ENCODE results near the gene MDFIC. TPM values are rescaled to one million over a fixed set of nuclear protein-coding genes. Genes with fewer than 3 reads are reported as not detected.

The MDFIC gene
- total and polyA plus RNA-seq, 2 of the 4 experiments (the other 2 are of a cell fraction), result 16.9 to 35.0 TPM

- intact Hi-C loops (cut with micrococcal nuclease) (no loop called here), in situ Hi-C loops (cut with MboI; ENCODE audit: low sequenced_read_pairs) (no loop called here), dilution Hi-C loops (cut with HindIII; ENCODE audit: low sequenced_read_pairs, unreplicated experiment) (no loop called here)
- Histone ChIP-seq H3K23ac (ENCODE audit: low read depth, low read length) (no peak overlapping the region), H3K14ac (replicated peaks; ENCODE audit: low read depth, low read length) (no peak overlapping the region), H3K9ac (ENCODE audit: low read depth, low read length) (no peak overlapping the region), H2BK15ac (ENCODE audit: low read depth, low read length) (no peak overlapping the region), H2BK120ac (ENCODE audit: low read depth, low read length) (no peak overlapping the region), H2BK20ac (ENCODE audit: low read depth, low read length) (no peak overlapping the region), H2AK5ac (ENCODE audit: low read depth, low read length) (no peak overlapping the region), H3K4me3 (ENCODE audit: insufficient read depth, low read depth, low read length) (no peak overlapping the region), H3K36me3 (ENCODE audit: control insufficient read depth, insufficient read depth, low read length) (no peaks in the 10 kb centered on the region), H3K4me1 (ENCODE audit: control insufficient read depth, insufficient read depth, low read length) (peaks cover 1% of the 10 kb centered on the region; the same call in 1 of the 2 replicates), H4K20me1 (ENCODE audit: insufficient read depth, low read length) (no peaks in the 10 kb centered on the region), H3K27ac (ENCODE audit: insufficient read depth, low read length) (no peak overlapping the region), H3K79me1 (ENCODE audit: low read depth in 1 of 2, low read length in 2 of 2) (no peaks in the 10 kb centered on the region), H4K8ac (ENCODE audit: low read depth in 2 of 2, low read length in 2 of 2) (no peak overlapping the region), H3K56ac (ENCODE audit: extremely low read depth, insufficient read depth, low read length) (no peak overlapping the region), H3K27me3 (ENCODE audit: control insufficient read depth, insufficient read depth, low read length) (no peaks in the 10 kb centered on the region), H4K91ac (ENCODE audit: insufficient read depth, low read depth, low read length) (no peak overlapping the region), H2BK5ac (ENCODE audit: low read depth, low read length, poor library complexity, severe bottlenecking) (no peak overlapping the region), H3K9me3 (ENCODE audit: control insufficient read depth, insufficient read depth, low read length) (no peaks in the 10 kb centered on the region), H2AK9ac (replicated peaks; ENCODE audit: low read depth, low read length, poor library complexity) (no peak overlapping the region), H3K4ac (ENCODE audit: low read depth, low read length) (no peak overlapping the region), H2AFZ (replicated peaks; ENCODE audit: low read length, poor library complexity) (no peak overlapping the region), H3K9me1 (ENCODE audit: insufficient read depth, low read length) (no peaks in the 10 kb centered on the region), H3K18ac (ENCODE audit: low read depth, low read length) (no peak overlapping the region), H4K5ac (ENCODE audit: low read depth, low read length) (no peak overlapping the region), H3K4me2 (ENCODE audit: low read depth, low read length) (no peak overlapping the region)
- WGBS, 2 experiments (ENCODE audit: extremely low coverage in 2 of 2, insufficient read length in 1 of 2), result no CpG with 5 or more reads among the region's 1 CpG
- no TSS peak for BruUV-seq (replicated peaks)
- DNase-seq (peak; percentile 81), ATAC-seq (ENCODE audit: low read depth) (peak; percentile 66)
- ChIA-PET CTCF (no interaction called here), POLR2A (ENCODE audit: unreplicated experiment) (no interaction called here)
- no peak for TF ChIP-seq RFX5 (IDR thresholded peaks at IDR 0.05; ENCODE audit: low read depth, low read length)
- TF ChIP-seq MAZ (IDR thresholded peaks at IDR 0.05; ENCODE audit: borderline replicate concordance, low read depth, low read length), result no peak
- TF ChIP-seq MXI1 (IDR thresholded peaks at IDR 0.05; ENCODE audit: borderline replicate concordance, low read depth, low read length), result no peak
- no peak for TF ChIP-seq POLR2A (IDR thresholded peaks at IDR 0.05; ENCODE audit: low read depth, low read length)
- TF ChIP-seq USF2 (IDR thresholded peaks at IDR 0.05; ENCODE audit: low read depth, low read length), result no peak
- no peak for TF ChIP-seq BHLHE40 (IDR thresholded peaks at IDR 0.05; ENCODE audit: low read depth, low read length)
- no peak for TF ChIP-seq CEBPB (IDR thresholded peaks at IDR 0.05; ENCODE audit: low read depth, low read length)
- no peak for TF ChIP-seq RAD21 (IDR thresholded peaks at IDR 0.05; ENCODE audit: low read length)
Measured at GRCh38 chr7:114879554-114879953, 42.3 kb upstream of the MDFIC start.

Data from IMR-90 (cell line).